ENCODE results near the gene FOXN3.

FOXN3 gene

GRCh38 chr14:89324501-89325298, 92.3 kb downstream of the FOXN3 start:
- no peak for DNase-seq
- no peak for TF ChIP-seq POLR2A (IDR thresholded peaks at IDR 0.05; ENCODE audit: low read length)

- no peak for DNase-seq
- TF ChIP-seq POLR2A (IDR thresholded peaks at IDR 0.05; ENCODE audit: low read length) = no peak
- TF ChIP-seq GATA1 (IDR thresholded peaks at IDR 0.05; ENCODE audit: low read depth, low read length) = no peak
These were observed 96.5 kb downstream of the FOXN3 start for GRCh38 chr14:89320381-89321000.

- TF ChIP-seq GATA1 (IDR thresholded peaks at IDR 0.05; ENCODE audit: low read depth, low read length) (no peak), POLR2A (IDR thresholded peaks at IDR 0.05; ENCODE audit: low read length) (no peak)
- no peak for DNase-seq
These were observed 97.3 kb downstream of the FOXN3 start for GRCh38 chr14:89319687-89320086.

DNA sequence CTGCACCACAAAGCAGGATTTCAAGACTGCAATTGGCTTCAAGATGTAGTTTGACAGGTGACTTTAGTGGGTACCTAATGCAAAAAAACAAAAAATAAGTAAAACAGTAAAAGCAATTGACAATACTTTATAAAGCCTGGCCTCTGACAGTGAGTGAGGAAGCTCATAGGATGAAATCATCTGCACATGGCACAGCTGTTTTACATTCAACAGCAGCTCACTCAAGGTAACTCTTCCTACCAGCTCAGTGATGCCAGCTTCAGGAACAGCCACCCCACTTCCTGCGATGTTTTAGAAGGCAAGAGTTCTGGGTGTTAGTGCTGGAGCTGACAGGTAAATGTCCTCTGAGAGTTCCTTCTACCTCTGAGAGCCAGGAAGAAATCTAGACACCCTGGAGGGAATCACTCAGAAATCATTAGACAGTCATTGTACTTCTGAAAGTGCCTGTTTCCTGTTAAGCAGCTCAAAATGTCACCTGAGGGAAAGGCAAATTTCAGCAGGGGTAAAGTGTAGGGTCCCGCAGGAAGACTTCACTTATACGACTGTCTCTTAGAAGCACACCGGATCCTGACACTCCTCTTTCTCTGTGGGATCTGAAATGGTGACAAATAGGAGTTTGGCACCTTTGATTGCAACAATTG, 99.9 kb downstream of the FOXN3 start:
- no peak for DNase-seq
- TF ChIP-seq POLR2A (IDR thresholded peaks at IDR 0.05; ENCODE audit: low read length) = no peak
- no peak for TF ChIP-seq GATA1 (IDR thresholded peaks at IDR 0.05; ENCODE audit: low read depth, low read length)

GRCh38 chr14:89315493-89316470, 101.3 kb downstream of the FOXN3 start:
- DNase-seq = no peak
- no peak for TF ChIP-seq GATA1 (IDR thresholded peaks at IDR 0.05; ENCODE audit: low read depth, low read length)
- TF ChIP-seq POLR2A (IDR thresholded peaks at IDR 0.05; ENCODE audit: low read length) = no peak

DNA sequence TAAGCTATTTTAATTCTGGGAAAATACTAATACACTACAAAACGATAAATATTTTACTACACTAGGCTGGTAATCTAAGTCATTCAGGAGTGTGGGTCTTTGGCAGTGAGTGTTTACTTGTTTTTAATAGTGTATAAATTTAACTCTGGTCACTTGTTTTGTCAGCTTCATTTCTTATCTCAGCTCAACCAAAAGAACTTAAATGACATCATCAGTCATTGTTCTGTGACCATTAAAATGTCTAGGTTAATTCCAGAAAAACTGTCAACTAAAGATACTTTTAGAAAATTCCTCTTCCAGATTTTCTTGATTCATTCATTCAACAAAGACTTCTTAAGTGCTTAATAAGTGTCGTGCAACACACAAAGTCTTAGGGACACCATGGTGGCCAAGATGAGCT, 102.8 kb downstream of the FOXN3 start:
- no peak for DNase-seq

DNA sequence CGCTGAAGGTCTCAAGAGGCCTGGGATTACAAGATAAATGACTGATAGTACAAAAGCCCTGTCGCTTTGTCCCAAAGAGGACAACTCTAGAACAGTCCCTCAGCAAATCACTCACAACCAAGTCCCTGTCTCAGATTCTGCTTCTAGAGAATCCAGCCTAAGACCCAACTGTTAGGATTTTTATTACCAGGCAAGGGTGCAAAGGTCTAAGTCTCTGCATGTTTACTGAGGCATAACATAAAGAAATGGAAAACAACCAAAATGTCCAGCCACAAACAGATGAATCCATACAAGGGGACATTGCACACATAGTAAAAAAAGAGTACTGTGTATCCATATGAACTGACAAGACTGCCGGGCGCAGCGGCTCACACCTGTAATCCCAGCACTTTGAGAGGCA, 104.1 kb downstream of the FOXN3 start:
- no peak for TF ChIP-seq GATA1 (IDR thresholded peaks at IDR 0.05; ENCODE audit: low read depth, low read length)
- no peak for TF ChIP-seq POLR2A (IDR thresholded peaks at IDR 0.05; ENCODE audit: low read length)
- DNase-seq = no peak

More for the DNA sequence above, 102.8 kb downstream of the FOXN3 start:
- TF ChIP-seq GATA1 (IDR thresholded peaks at IDR 0.05; ENCODE audit: low read depth, low read length) = no peak
- TF ChIP-seq POLR2A (IDR thresholded peaks at IDR 0.05; ENCODE audit: low read length) = no peak

GRCh38 chr14:89310211-89310610, 106.8 kb downstream of the FOXN3 start:
- TF ChIP-seq POLR2A (IDR thresholded peaks at IDR 0.05; ENCODE audit: low read length) (no peak), GATA1 (IDR thresholded peaks at IDR 0.05; ENCODE audit: low read depth, low read length) (no peak)
- no peak for DNase-seq

DNA sequence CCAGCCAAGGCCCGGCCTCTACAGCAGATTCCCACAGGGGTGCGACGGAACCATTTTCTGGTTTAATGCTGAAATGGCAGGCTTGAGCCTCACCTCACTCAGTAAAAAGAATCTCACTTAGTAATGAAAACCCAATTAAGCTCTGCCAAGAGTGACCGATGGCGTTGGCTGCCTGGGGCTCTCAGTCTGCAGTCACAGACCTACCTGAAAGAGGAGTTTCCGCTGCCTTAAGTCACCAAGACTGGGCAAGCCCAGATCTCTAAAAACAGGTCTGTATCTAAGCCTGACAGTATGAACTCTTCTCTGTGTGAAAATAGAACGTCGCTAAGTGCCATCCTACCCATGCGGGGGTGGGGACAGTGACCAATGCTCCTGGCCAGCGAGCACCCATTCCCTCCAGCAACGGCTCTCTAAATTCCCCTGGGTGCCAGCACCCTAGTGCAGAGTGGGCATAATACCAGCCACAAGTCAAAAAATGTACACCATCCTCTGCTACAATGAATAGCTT, 107.3 kb downstream of the FOXN3 start:
- no peak for DNase-seq
- no peak for TF ChIP-seq POLR2A (IDR thresholded peaks at IDR 0.05; ENCODE audit: low read length)
- no peak for TF ChIP-seq GATA1 (IDR thresholded peaks at IDR 0.05; ENCODE audit: low read depth, low read length)

DNA sequence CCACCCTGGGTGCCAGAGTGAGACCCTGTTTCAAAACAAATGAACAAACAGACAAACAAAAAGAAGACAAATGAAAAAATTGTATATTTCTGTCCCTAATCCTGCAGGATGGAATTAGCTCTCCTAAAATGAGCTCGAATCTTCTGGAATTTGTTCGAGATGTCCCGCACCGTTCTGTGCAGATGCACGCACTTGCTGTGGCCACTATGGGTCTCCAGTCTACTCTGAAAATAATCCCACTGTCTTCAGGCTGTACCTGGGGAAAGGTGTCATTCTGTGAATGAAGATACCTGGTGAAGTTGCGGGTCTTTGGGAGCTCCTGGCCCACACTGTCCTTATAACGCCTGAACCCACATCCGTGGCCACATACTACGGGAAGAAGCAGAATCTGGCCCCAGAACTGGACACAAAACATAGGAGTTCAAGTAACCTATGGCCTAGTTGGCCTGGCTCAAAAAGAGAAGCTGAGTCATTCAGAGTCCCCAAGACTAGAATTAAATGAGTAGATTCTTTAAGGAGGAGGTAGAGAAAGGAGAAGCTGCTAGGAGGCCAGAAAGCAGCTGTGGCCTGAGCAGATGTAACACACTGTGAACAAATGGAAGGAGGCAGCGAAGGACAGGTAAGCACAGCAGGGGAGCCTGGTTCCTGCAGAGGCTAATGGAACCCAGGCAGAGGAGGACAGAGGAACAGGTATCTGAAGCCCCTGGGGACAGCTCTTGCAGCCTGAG, 108.6 kb downstream of the FOXN3 start:
- peak; percentile 55 to 65 for DNase-seq
- TF ChIP-seq GATA1 (IDR thresholded peaks at IDR 0.05; ENCODE audit: low read depth, low read length) = no peak
- TF ChIP-seq POLR2A (IDR thresholded peaks at IDR 0.05; ENCODE audit: low read length) = no peak

GRCh38 chr14:89307409-89307808, 109.6 kb downstream of the FOXN3 start:
- no peak for DNase-seq
- TF ChIP-seq GATA1 (IDR thresholded peaks at IDR 0.05; ENCODE audit: low read depth, low read length) = no peak
- no peak for TF ChIP-seq POLR2A (IDR thresholded peaks at IDR 0.05; ENCODE audit: low read length)

DNA sequence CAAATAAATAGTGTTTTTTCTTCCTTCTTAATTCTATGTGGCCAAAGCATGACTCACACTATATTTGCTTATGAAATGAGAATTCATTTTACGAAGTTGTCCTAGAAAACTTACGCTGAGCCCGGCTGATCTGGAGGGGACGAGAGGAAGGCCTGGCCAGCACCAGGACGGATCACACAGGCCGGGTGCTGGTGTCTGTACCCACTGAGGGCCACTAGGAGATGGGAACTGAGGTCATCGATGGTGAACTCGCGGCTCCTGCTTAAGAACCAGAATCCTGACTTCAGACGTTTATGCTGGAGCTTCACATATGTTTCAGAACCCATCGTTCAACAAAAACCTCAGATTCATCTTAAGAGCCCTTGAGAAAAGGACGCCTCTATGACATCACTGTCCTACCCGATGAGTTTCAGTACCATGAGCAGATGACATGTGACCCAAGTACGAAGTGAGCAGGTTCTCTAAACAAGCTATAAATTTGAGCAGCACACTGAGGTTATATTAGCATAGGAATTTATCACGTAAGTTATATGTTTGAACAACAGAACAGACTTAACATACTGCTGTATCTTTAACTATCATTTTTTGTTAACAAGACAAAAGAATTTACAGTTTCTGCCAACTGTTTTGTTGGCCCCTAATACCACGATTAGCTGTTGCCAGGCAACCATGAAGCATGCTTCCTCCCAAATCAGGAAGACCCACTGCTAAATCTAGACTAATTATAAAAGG, 111.9 kb downstream of the FOXN3 start:
- TF ChIP-seq GATA1 (IDR thresholded peaks at IDR 0.05; ENCODE audit: low read depth, low read length) (no peak), POLR2A (IDR thresholded peaks at IDR 0.05; ENCODE audit: low read length) (no peak)
- no peak for DNase-seq

All from erythroblast (primary cell).